NCI-H2081 (cell line): ENCODE results near the gene SNCG.
"Not testable (repeated sequence)": the region's sequence is repeated elsewhere in the genome, so short reads cannot be mapped to it uniquely, and the experiment has no call there.

Experiments used
- DNase-seq, 2 experiments: peaks; one replicate each; lab custom pipeline; 2025; lab: John Stamatoyannopoulos, UW

Gene SNCG

GRCh38 chr10:86978457-86978856 lies 20.1 kb downstream of the SNCG start:
- DNase-seq: not testable (repeated sequence)

DNA sequence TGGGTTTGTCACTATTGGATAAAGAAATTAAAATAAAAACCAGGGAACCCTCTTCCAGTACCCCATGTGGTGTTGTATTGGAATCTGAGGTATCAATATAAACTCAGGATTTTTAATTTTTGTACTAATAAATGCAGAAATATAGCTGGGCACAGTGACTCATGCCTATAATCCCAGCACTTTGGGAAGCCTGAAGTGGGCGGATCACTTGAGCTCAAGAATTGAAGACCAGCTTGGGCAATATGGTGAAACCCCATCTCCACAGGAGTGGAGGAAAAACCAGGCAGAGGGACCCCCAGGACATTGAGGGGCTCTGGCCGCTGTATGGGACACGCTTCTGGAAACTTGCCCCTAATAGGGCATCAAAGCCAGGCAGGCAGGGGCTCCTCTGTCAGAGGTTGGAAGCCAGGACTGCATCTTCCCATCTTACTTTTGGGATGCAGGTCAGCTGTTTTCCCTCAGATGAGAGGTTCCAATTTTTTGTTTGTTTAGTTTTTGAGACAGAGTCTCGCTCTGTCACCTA lies 21.0 kb downstream of the SNCG start:
- no peak for DNase-seq

DNA sequence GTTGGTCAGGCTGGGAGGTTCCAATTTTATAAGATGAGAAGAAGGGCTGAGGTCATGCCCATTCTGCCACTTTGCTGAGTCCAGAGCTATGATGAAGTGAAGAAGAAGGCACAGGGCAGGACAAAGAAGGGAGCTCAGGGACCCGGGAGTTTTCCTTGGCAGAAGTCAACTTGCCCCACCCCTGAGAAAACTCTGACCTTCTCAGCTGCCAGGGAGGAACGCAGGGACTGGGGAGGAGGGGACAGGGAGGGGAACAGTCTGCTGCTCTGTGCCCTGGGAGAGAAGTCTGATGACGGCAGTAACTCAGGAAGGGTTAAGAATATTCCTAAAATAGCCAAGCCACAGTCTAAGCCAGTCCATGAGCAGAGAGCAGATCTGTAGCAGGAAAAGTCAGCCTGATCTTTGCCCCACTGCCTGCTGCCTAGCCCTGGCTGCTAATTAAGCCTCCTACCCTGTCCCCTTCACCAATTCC lies 21.6 kb downstream of the SNCG start:
- DNase-seq: no peak

- not testable (repeated sequence) for DNase-seq
These were observed 22.6 kb downstream of the SNCG start for GRCh38 chr10:86981020-86981419.

DNA sequence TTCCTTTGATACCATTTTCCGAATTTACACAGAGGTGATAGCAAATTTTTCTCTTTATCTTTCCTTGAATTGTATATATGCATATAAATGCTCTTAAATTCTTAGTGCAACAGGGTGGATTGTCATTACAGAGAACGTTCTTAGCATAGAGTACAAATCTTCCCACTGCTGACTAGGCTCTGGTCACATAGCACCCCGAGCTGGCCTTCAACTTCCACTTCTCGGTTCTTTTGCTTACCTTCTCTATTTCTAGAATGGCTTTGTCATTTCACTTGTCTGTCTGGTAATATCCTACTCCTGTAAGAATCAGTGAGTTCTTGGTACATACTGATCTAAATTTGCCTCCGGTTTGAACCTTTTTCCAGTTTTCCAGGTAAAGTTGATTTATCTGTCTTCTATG lies 23.3 kb downstream of the SNCG start:
- DNase-seq: no peak

- not testable (repeated sequence) for DNase-seq
These were observed 26.1 kb downstream of the SNCG start for GRCh38 chr10:86984498-86984897.

DNA sequence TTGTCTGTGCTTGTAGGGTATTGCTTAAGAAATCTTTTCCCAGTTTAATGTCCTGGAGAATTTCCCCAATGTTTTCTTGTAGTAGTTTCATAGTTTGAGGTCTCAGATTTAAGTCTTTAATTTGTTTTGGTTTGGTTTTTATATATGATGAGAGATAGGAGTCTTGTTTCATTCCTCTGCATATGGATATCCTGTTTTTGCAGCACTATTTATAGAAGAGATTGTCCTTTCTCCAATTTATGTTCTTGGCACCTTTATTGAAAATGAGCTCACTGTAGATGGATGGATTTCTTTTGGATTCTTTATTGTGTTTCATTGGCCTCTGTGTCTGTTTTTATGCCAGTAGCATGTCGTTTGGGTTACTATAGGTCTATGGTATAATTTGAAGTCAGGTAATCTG lies 30.1 kb downstream of the SNCG start:
- DNase-seq: no peak

GRCh38 chr10:86991362-86991761 lies 33.0 kb downstream of the SNCG start:
- not testable (repeated sequence) for DNase-seq

DNA sequence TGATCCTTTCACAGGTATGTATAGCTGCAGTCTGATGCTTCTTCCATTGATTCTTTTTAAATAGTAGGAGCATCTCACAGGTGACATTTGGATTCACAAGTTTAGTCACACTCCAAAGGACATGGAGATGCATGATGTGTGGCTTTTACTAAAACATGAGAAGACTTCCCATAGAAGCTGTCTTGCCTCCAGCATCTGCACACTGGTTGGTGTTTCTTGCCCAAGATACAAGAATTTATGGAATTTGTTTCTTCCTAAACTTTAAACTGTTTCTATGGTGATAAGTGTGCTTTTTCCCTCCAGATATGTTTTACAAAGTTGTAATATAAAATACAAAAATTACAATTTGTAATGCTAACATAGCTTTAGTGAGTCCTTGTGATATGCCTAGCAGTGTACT lies 34.1 kb downstream of the SNCG start:
- no peak for DNase-seq

- no peak for DNase-seq
These were observed 34.5 kb downstream of the SNCG start for GRCh38 chr10:86992929-86993328.

- DNase-seq: not testable (repeated sequence)
These were observed 41.5 kb downstream of the SNCG start for GRCh38 chr10:86999802-87000403.

- DNase-seq: no peak
These were observed 42.1 kb downstream of the SNCG start for GRCh38 chr10:87000491-87000890.

GRCh38 chr10:87007124-87007523 lies 48.7 kb downstream of the SNCG start:
- DNase-seq: not testable (repeated sequence)

DNA sequence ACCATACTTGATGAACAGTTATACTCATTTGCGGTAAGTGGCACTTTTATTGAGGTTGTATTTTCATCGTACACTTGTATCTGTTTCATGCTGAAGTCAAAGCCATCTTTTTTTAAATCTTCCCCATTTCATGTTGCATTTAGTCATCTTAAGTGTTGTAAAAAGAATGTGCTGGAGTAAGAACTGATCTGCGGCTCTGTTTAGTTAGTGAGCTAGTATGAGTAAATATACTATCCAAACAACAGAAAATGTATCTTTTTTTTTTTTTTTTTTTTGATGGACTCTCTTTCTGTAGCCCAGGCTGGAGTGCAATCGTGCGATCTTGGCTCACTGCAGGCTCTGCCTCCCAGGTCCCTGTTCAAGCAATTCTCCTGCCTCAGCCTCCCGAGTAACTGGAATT lies 49.3 kb downstream of the SNCG start:
- not testable (repeated sequence) for DNase-seq

- DNase-seq: not testable (repeated sequence)
These were observed 49.9 kb downstream of the SNCG start for GRCh38 chr10:87008303-87008702.

DNA sequence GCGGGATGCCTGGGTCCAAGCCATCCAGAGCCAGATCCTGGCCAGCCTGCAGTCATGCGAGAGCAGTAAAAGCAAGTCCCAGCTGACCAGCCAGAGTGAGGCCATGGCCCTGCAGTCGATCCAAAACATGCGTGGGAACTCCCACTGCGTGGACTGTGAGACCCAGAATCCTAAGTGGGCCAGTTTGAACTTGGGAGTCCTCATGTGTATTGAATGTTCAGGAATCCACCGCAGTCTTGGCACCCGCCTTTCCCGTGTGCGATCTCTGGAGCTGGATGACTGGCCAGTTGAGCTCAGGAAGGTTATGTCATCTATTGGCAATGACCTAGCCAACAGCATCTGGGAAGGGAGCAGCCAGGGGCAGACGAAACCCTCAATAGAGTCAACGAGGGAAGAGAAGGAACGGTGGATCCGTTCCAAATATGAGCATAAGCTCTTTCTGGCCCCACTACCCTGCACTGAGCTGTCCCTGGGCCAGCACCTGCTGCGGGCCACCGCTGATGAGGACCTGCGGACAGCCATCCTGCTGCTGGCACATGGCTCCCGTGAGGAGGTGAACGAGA lies 50.8 kb downstream of the SNCG start:
- not testable (repeated sequence) for DNase-seq
